Peyer's patch (tissue), 4 donors: ENCODE data around the gene NOB1.

ENCODE experiments used
- POLR2A ChIP-seq, 2 donors: fragments of 450-650 bp; IDR thresholded peaks; one replicate each; pipeline ENCODE4 v1.5.1; 2017; ENCODE audit warnings: antibody characterized with exemption in 2 of 2, mild to moderate bottlenecking in 2 of 2, moderate library complexity in 2 of 2
- TF ChIP-seq, protein P1 (sequence below), 6 experiments: fragments of 450-650 bp in 4 of 6; fragments of 200-600 bp in 2 of 6; sonication (generic) in 1 of 6; IDR thresholded peaks; one replicate each; pipeline ENCODE4 v1.5.1; 2017 to 2019; ENCODE audit warnings: antibody characterized with exemption in 6 of 6, mild to moderate bottlenecking in 3 of 6, moderate library complexity in 1 of 6

DNA sequence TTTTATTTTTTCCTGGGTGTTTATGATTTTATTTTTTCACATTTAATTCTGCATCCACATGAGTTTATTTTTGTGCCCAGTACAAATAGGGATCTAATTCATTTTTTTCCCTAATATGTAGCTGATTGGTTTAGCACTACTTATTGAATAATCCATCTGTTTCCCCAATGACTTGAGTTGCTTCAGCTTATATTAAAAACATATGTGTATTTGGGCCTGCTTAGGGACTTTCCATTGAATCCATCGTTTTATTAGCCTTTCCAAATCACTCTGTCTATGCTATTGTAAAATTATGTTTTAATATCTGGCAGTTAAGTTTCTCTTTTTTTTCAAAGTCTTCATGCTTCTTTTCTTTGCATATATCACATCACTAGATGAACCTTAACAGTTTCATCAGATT is 49.6 kb upstream of the NOB1 start:
- TF ChIP-seq, protein P1, sequence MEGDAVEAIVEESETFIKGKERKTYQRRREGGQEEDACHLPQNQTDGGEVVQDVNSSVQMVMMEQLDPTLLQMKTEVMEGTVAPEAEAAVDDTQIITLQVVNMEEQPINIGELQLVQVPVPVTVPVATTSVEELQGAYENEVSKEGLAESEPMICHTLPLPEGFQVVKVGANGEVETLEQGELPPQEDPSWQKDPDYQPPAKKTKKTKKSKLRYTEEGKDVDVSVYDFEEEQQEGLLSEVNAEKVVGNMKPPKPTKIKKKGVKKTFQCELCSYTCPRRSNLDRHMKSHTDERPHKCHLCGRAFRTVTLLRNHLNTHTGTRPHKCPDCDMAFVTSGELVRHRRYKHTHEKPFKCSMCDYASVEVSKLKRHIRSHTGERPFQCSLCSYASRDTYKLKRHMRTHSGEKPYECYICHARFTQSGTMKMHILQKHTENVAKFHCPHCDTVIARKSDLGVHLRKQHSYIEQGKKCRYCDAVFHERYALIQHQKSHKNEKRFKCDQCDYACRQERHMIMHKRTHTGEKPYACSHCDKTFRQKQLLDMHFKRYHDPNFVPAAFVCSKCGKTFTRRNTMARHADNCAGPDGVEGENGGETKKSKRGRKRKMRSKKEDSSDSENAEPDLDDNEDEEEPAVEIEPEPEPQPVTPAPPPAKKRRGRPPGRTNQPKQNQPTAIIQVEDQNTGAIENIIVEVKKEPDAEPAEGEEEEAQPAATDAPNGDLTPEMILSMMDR (IDR thresholded peaks at IDR 0.05) = no peak
- TF ChIP-seq POLR2A (IDR thresholded peaks at IDR 0.05) = no peak
